H1 (cell line): ENCODE data around the gene DRC1. TPM values are rescaled to one million over a fixed set of nuclear protein-coding genes. Genes with fewer than 3 reads are reported as not detected.

Experiments used
- CTCF ChIA-PET: fragments of 300-600 bp; sonication (Branson Sonifier 250); formaldehyde crosslinking; loops from one replicate; lab custom pipeline; 2021; ENCODE audit not compliant: partially characterized antibody; lab: Charles Lee
- POLR2A ChIA-PET: fragments of 300-600 bp; sonication (Branson Sonifier 250); formaldehyde crosslinking; loops from one replicate; lab custom pipeline; 2021; ENCODE audit warnings: inconsistent platforms; ENCODE audit not compliant: partially characterized antibody; lab: Charles Lee
- DNase-seq, 2 experiments: peaks; one replicate each; pipeline versions ENCODE4 v3.0.0 to v3.0.0-alpha.2; 2010 to 2022; ENCODE audit warnings: low spot score in 2 of 2, low read depth in 1 of 2, mixed read lengths in 1 of 2
- FAIRE-seq: peaks from 2 replicates; lab custom pipeline; 2011; peaks lifted over from hg19 to GRCh38; lab: Jason Lieb, UNC
- H2AFZ ChIP-seq: 2 replicates; pipeline ENCODE4 v1.8.1; 2012; ENCODE audit warnings: low read length, inconsistent platforms
- H2AK5ac ChIP-seq: 2 replicates; pipeline ENCODE4 v1.6.1; 2013; ENCODE audit warnings: low read depth, low read length
- H2BK120ac ChIP-seq: replicated peaks from 2 replicates; pipeline ENCODE3; 2013; ENCODE audit warnings: low read depth, low read length, inconsistent platforms
- H2BK12ac ChIP-seq: 2 replicates; pipeline ENCODE4 v1.6.1; 2013; ENCODE audit warnings: low read depth, low read length
- H2BK15ac ChIP-seq: 2 replicates; pipeline ENCODE4 v1.6.1; 2013; ENCODE audit warnings: low read length
- H2BK20ac ChIP-seq: 2 replicates; pipeline ENCODE4 v1.6.1; 2013; ENCODE audit warnings: low read length
- H2BK5ac ChIP-seq: 2 replicates; pipeline ENCODE4 v1.6.1; 2013; ENCODE audit warnings: low read depth, low read length
- H3K14ac ChIP-seq: 2 replicates; pipeline ENCODE4 v1.6.1; 2013; ENCODE audit warnings: inconsistent platforms; ENCODE audit not compliant: insufficient read length
- H3K18ac ChIP-seq: 2 replicates; pipeline ENCODE4 v1.6.1; 2013; ENCODE audit warnings: low read length; ENCODE audit errors: extremely low read depth
- H3K23ac ChIP-seq: 2 replicates; pipeline ENCODE4 v1.6.1; 2013; ENCODE audit warnings: inconsistent platforms; ENCODE audit not compliant: insufficient read length
- H3K23me2 ChIP-seq: 2 replicates; pipeline ENCODE4 v1.6.1; 2013; ENCODE audit warnings: low read depth, low read length
- H3K27ac ChIP-seq: 2 replicates; pipeline ENCODE4 v1.6.1; 2011; ENCODE audit warnings: low read depth, low read length, inconsistent platforms
- H3K27me3 ChIP-seq, 4 experiments: replicated peaks in 1 of 4; 1 replicate in 1 of 4; 2 replicates in 3 of 4; pipeline versions ENCODE4 v1.6.1 to v1.8.1; 2011 to 2013; ENCODE audit warnings: low read length in 3 of 4, mild to moderate bottlenecking in 3 of 4, inconsistent platforms in 2 of 4, mixed read lengths in 2 of 4, moderate library complexity in 1 of 4; ENCODE audit not compliant: control insufficient read depth in 3 of 4, insufficient read depth in 3 of 4; ENCODE audit errors: extremely low read depth in 1 of 4
- H3K36me3 ChIP-seq, 4 experiments: 2 replicates each; pipeline versions ENCODE4 v1.6.1 to v1.8.1; 2011 to 2013; ENCODE audit warnings: mild to moderate bottlenecking in 4 of 4, low read length in 3 of 4, moderate library complexity in 2 of 4, control low read depth in 1 of 4, inconsistent platforms in 1 of 4; ENCODE audit not compliant: insufficient read depth in 4 of 4, control insufficient read depth in 2 of 4
- H3K4ac ChIP-seq: replicated peaks from 2 replicates; pipeline ENCODE3; 2013; ENCODE audit warnings: low read length, low read depth, mixed read lengths, inconsistent platforms; ENCODE audit not compliant: insufficient read length
- H3K4me1 ChIP-seq, 4 experiments: replicated peaks in 1 of 4; 1 replicate in 1 of 4; 2 replicates in 3 of 4; pipeline versions ENCODE4 v1.6.1 to v1.8.1; 2011 to 2013; ENCODE audit warnings: low read length in 3 of 4, inconsistent platforms in 2 of 4, mixed read lengths in 1 of 4; ENCODE audit not compliant: insufficient read depth in 4 of 4, control insufficient read depth in 3 of 4
- H3K4me2 ChIP-seq, 2 experiments: 2 replicates each; pipeline versions ENCODE4 v1.6.1 to v1.8.1; 2011 to 2013; ENCODE audit warnings: low read depth in 2 of 2, low read length in 2 of 2, control low read depth in 1 of 2, inconsistent platforms in 1 of 2, mild to moderate bottlenecking in 1 of 2; ENCODE audit not compliant: insufficient read depth in 1 of 2
- H3K4me3 ChIP-seq, 4 experiments: fragments of 200-600, 300-600 bp in 1 of 4; sonication (generic), shearing (Covaris generic), sonication (Bioruptor Twin) in 1 of 4; 2 replicates each; pipeline versions ENCODE4 v1.5.1 to v1.8.1; 2011 to 2016; ENCODE audit warnings: low read length in 4 of 4, low read depth in 3 of 4, control low read depth in 2 of 4, inconsistent platforms in 2 of 4, mild to moderate bottlenecking in 2 of 4, mixed read lengths in 1 of 4, moderate library complexity in 1 of 4; ENCODE audit not compliant: insufficient read depth in 2 of 4; ENCODE audit errors: extremely low read depth in 1 of 4
- H3K56ac ChIP-seq: replicated peaks from 2 replicates; pipeline ENCODE3; 2013; ENCODE audit warnings: low read depth, mild to moderate bottlenecking, mixed read lengths, low read length, inconsistent platforms; ENCODE audit not compliant: insufficient read length
- H3K79me1 ChIP-seq: 2 replicates; pipeline ENCODE4 v1.6.1; 2013; ENCODE audit warnings: low read depth, low read length, control low read depth
- H3K79me2 ChIP-seq, 2 experiments: 2 replicates each; pipeline versions ENCODE4 v1.6.1 to v1.8.1; 2012 to 2013; ENCODE audit warnings: low read length in 2 of 2, mild to moderate bottlenecking in 2 of 2, inconsistent platforms in 1 of 2; ENCODE audit not compliant: insufficient read depth in 2 of 2, control insufficient read depth in 1 of 2
- H3K9ac ChIP-seq, 4 experiments: replicated peaks in 1 of 4; 1 replicate in 1 of 4; 2 replicates in 3 of 4; pipeline versions ENCODE4 v1.6.1 to v1.8.1; 2011 to 2013; ENCODE audit warnings: low read depth in 3 of 4, low read length in 3 of 4, control low read depth in 2 of 4, mild to moderate bottlenecking in 2 of 4, moderate library complexity in 2 of 4, inconsistent platforms in 1 of 4; ENCODE audit errors: extremely low read depth in 1 of 4
- H3K9me3 ChIP-seq, 2 experiments: 2 replicates each; pipeline versions ENCODE4 v1.6.1 to v1.8.1; 2012 to 2013; ENCODE audit warnings: mild to moderate bottlenecking in 2 of 2, moderate library complexity in 2 of 2, control low read depth in 1 of 2, inconsistent platforms in 1 of 2, low read depth in 1 of 2, low read length in 1 of 2, mixed read lengths in 1 of 2; ENCODE audit not compliant: insufficient read depth in 2 of 2
- H4K20me1 ChIP-seq, 2 experiments: replicated peaks in 1 of 2; 2 replicates each; pipeline versions ENCODE3 to v1.8.1; 2011 to 2013; ENCODE audit warnings: inconsistent platforms in 2 of 2, low read length in 2 of 2, mild to moderate bottlenecking in 1 of 2; ENCODE audit not compliant: insufficient read depth in 2 of 2, control insufficient read depth in 1 of 2
- H4K5ac ChIP-seq: 2 replicates; pipeline ENCODE4 v1.6.1; 2013; ENCODE audit warnings: low read length, low read depth, mixed read lengths, inconsistent platforms; ENCODE audit not compliant: insufficient read length
- H4K8ac ChIP-seq: 2 replicates; pipeline ENCODE4 v1.8.0; 2013; ENCODE audit warnings: mild to moderate bottlenecking, moderate library complexity, low read length, inconsistent platforms; ENCODE audit not compliant: insufficient read depth; ENCODE audit errors: extremely low read depth
- H4K91ac ChIP-seq: replicated peaks from 2 replicates; pipeline ENCODE3; 2013; ENCODE audit warnings: low read length, mixed read lengths, inconsistent platforms; ENCODE audit not compliant: insufficient read length
- BRCA1 ChIP-seq: IDR thresholded peaks from 2 replicates; pipeline ENCODE4 v1.6.1; 2012; ENCODE audit warnings: low read depth, low read length, improper control_type of control experiment
- SIN3A ChIP-seq, 2 experiments: IDR thresholded peaks in 1 of 2; conservative IDR thresholded peaks in 1 of 2; 2 replicates each; pipeline ENCODE4 v1.6.1; 2011 to 2012; ENCODE audit warnings: low read length in 2 of 2, improper control_type of control experiment in 1 of 2, low read depth in 1 of 2, mild to moderate bottlenecking in 1 of 2
- TBP ChIP-seq: IDR thresholded peaks from 2 replicates; pipeline ENCODE4 v1.6.1; 2011; ENCODE audit warnings: low read depth, low read length, improper control_type of control experiment
- WGBS, 2 experiments: shearing (Covaris generic) in 1 of 2; methylation state at CpG; one replicate each; pipeline versions ENCODE4 v1.1.6 to v1.1.7; 2013 to 2015; ENCODE audit warnings: low lambda C conversion rate in 2 of 2, mixed read lengths in 2 of 2, inconsistent platforms in 1 of 2, low coverage in 1 of 2, missing lambda C conversion rate in 1 of 2; ENCODE audit not compliant: insufficient replicate concordance in 2 of 2, insufficient coverage in 1 of 2, insufficient read length in 1 of 2; ENCODE audit errors: extremely low coverage in 1 of 2, missing lambda C conversion rate in 1 of 2; 5-methylcytosine and 5-hydroxymethylcytosine counted together
- polyA plus RNA-seq, 7 experiments: library from polyadenylated mRNA; depleted of rRNA in 3 of 7; stranded (reverse) in 5 of 7; unstranded in 2 of 7; fragments of >200 nt in 5 of 7; fragments of 200-250 nt in 2 of 7; gene quantifications; 1 replicate in 5 of 7; 2 replicates in 1 of 7; 4 replicates in 1 of 7; pipeline versions ENCODE4 v1.2.1 to v1.2.3, GENCODE V29; 2011 to 2013; ENCODE audit warnings: missing spikeins in 2 of 7, mixed read lengths in 2 of 7
- total RNA-seq: library from RNA; stranded (reverse); fragmentation: NEBNext Ultra II Directional; extraction: Animal tissue kit (Norgen Biotek cat#: 25700); gene quantifications from 2 replicates; pipeline ENCODE4 v1.2.1, GENCODE V29; 2021

The DRC1 gene
- total and polyA plus RNA-seq, 2 of the 8 experiments (the other 6 are each of a cell fraction or from before 2014, with no cell fraction given): 0.08 TPM; not detected in 1

- Histone ChIP-seq H3K56ac (no peak overlapping the region), H3K23me2 (peaks cover 3% of the 10 kb centered on the region; the same call in 1 of the 2 replicates), H3K9ac (no peak overlapping the region), H3K23ac (no peak overlapping the region), H3K4me3 (no peak overlapping the region), H3K4me2 (no peak overlapping the region), H2AFZ (no peak overlapping the region), H4K91ac (no peak overlapping the region), H3K4me1 (peaks cover 5 to 8% (median 7%) of the 10 kb centered on the region in 4 experiments; a peak in 5 of 7 replicates), H2BK20ac (no peak overlapping the region), H3K27me3 (peaks cover 0 to 15% (median 11%) of the 10 kb centered on the region in 4 experiments; a peak in 6 of 7 replicates), H3K4ac (no peak overlapping the region), H4K20me1 (no peaks in the 10 kb centered on the region), H4K5ac (no peak overlapping the region), H2AK5ac (no peak overlapping the region), H2BK5ac (no peak overlapping the region), H3K79me2 (no peaks in the 10 kb centered on the region), H3K79me1 (no peaks in the 10 kb centered on the region), H3K14ac (no peak overlapping the region), H2BK120ac (no peak overlapping the region), H4K8ac (no peak overlapping the region), H3K18ac (no peak overlapping the region), H3K36me3 (no peaks in the 10 kb centered on the region), H2BK12ac (no peak overlapping the region), H3K9me3 (no peaks in the 10 kb centered on the region), H3K27ac (no peak overlapping the region), H2BK15ac (no peak overlapping the region)
- ChIA-PET CTCF (interaction anchor here (0.6 to 4.3 kb wide), 2 partner anchors 24 to 102 kb away, joined by 3 to 24 read pairs; partner anchors contain the start of gene OTOF), POLR2A (interaction anchor here (2.2 kb wide), 1 partner anchor 9 kb away, joined by 5 read pairs; no protein-coding TSS in a partner anchor)
- no peak for DNase-seq
- WGBS, 2 experiments: 76% methylated on average over 4 of the region's 4 CpGs; no CpG with 5 or more reads in 1 of the 2 experiments
- TF ChIP-seq SIN3A (conservative IDR thresholded peaks at IDR 0.05 in 1 of 2, IDR thresholded peaks at IDR 0.05 in 1 of 2; ENCODE audit: low read depth in 1 of 2, low read length in 2 of 2) (no peak), TBP (no peak), BRCA1 (no peak)
- FAIRE-seq: no peak
These were observed 98.7 kb downstream of the DRC1 start for GRCh38 chr2:26500406-26500805.
